Skeletal muscle tissue (tissue), 4 donors: Measurements from ENCODE around the gene PTP4A2. TPM values are rescaled to one million over a fixed set of nuclear protein-coding genes. Genes with fewer than 3 reads are reported as not detected.
"Not testable (repeated sequence)": the region's sequence is repeated elsewhere in the genome, so short reads cannot be mapped to it uniquely, and the experiment has no call there.

Experiments used
- H3K27ac ChIP-seq: one replicate; pipeline ENCODE4 v1.7.0; 2013; ENCODE audit warnings: mild to moderate bottlenecking, low read depth, low read length, inconsistent platforms
- H3K27me3 ChIP-seq, 3 donors: one replicate each; pipeline ENCODE4 v1.7.0; 2013; ENCODE audit warnings: low read length in 3 of 3; ENCODE audit not compliant: control insufficient read depth in 3 of 3, insufficient read depth in 3 of 3
- H3K36me3 ChIP-seq, 3 donors: one replicate each; pipeline ENCODE4 v1.7.0; 2013; ENCODE audit warnings: low read length in 3 of 3; ENCODE audit not compliant: control insufficient read depth in 3 of 3, insufficient read depth in 3 of 3
- H3K4me1 ChIP-seq, 3 donors: one replicate each; pipeline ENCODE4 v1.7.0; 2013; ENCODE audit warnings: low read length in 3 of 3, mild to moderate bottlenecking in 3 of 3; ENCODE audit not compliant: control insufficient read depth in 3 of 3, insufficient read depth in 3 of 3
- H3K4me3 ChIP-seq, 3 donors: one replicate each; pipeline ENCODE4 v1.7.0; 2013; ENCODE audit warnings: low read length in 3 of 3
- H3K9ac ChIP-seq, 3 donors: one replicate each; pipeline ENCODE4 v1.7.0; 2013; ENCODE audit warnings: low read length in 3 of 3, mild to moderate bottlenecking in 3 of 3, moderate library complexity in 2 of 3, low read depth in 1 of 3
- H3K9me3 ChIP-seq, 3 donors: one replicate each; pipeline ENCODE4 v1.7.0; 2013; ENCODE audit warnings: low read length in 3 of 3; ENCODE audit not compliant: control insufficient read depth in 3 of 3
- total RNA-seq: library from RNA; depleted of rRNA; stranded (reverse); fragments of >200 nt; gene quantifications from one replicate; pipeline ENCODE4 v1.2.3, GENCODE V29; 2014
- donor health status: Osteomylitis.

PTP4A2 gene
- total RNA-seq, 1 donor from 2014 or later = 457 TPM

DNA sequence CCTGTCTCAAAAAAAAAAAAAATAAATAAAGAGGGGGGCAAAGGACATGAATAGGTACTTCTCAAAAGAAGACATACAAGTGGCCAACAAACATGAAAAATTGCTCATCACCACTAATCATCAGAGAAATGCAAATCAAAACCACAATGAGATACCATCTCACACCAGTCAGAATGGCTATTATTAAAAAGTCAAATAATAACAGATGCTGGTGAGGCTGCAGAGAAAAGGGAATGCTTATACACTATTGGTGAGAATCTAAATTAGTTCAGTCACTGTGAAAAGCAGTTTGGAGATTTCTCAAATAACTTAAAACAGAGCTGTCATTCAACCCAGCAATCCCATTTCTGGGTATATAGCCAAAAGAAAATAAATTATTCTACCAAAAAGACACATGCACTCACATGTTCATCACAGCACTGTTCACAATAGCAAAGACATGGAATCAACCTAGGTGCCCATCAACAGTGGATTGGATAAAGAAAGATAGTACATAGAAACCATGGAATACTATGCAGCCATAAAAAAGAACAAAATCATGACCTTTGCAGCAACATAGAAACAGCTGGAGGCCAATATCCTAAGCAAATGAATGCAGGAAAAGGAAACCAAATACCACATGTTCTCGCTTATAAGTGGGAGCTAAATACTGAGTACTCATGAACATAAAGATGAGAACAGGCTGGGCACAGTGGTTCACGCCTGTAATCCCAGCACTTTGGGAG, 42.5 kb downstream of the PTP4A2 start:
- H3K27me3 ChIP-seq, H3K9me3 ChIP-seq, H3K4me1 ChIP-seq, H3K4me3 ChIP-seq, H3K36me3 ChIP-seq, H3K27ac ChIP-seq, H3K9ac ChIP-seq: not testable (repeated sequence)

DNA sequence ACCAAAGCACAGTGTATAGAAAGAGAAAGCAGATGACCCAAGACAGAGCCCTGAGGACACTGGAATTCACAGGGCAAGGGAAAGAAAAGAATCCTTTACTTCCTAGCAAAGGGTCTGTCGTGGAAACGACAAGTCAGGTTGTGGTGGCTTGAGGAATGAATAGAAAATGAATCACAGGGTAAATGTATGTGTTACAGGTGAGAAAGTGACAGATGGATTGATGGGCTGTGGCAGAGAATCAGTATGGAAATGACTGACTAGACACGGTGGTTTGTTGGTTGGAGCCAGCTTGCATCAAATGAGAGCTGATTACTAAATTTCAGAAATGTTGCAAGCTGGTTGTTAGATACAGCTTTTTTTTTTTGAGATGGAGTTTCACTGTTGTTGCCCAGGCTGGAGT, 46.9 kb downstream of the PTP4A2 start:
- no peaks in the 10 kb centered on the region for H3K9me3 ChIP-seq
- H3K27me3 ChIP-seq = no peaks in the 10 kb centered on the region
- no peak overlapping the region for H3K27ac ChIP-seq
- no peak overlapping the region for H3K9ac ChIP-seq
- H3K36me3 ChIP-seq = no peaks in the 10 kb centered on the region
- no peaks in the 10 kb centered on the region for H3K4me1 ChIP-seq
- H3K4me3 ChIP-seq = no peak overlapping the region

DNA sequence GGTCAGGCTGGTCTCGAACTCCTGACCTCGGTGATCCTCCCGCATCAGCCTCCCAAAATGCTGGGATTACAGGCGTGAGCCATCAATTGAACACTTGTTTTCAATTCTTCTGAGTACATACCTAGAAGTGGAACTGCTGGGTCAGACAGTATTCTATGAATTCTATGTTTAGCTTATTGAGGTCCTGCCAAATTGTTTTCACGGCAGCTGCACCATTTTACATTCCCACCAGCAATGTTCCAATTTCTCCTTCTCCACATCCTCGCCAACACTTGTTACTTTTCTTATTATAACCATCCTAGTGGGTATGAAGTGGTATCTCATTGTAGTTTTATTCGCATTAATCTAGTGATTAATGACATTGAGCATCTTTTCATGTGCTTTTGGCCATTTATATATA, 49.9 kb downstream of the PTP4A2 start:
- Histone ChIP-seq H3K36me3 (no peaks in the 10 kb centered on the region), H3K27ac (no peak overlapping the region), H3K4me1 (no peaks in the 10 kb centered on the region), H3K9me3 (no peaks in the 10 kb centered on the region), H3K27me3 (no peaks in the 10 kb centered on the region), H3K4me3 (no peak overlapping the region), H3K9ac (no peak overlapping the region)

DNA sequence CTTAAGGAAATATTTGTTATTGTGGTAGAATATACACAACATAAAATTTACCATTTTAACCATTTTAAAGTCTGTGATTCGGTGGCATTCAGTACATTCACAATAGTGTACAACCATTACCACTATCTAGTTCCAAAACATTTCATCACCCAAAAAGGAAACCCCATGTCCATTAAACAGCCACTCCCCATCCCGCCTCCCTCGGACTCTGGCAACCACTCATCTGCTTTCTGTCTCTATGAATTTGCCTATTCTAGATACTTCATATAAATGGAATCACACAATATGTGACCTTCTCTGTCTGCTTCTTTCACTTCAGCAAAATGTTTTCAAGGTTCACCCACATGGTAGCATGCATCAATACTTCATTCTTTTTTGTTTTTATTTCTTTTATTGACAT, 51.3 kb downstream of the PTP4A2 start:
- Histone ChIP-seq H3K27me3 (no peaks in the 10 kb centered on the region), H3K9me3 (no peaks in the 10 kb centered on the region), H3K9ac (no peak overlapping the region), H3K27ac (no peak overlapping the region), H3K4me1 (no peaks in the 10 kb centered on the region), H3K36me3 (no peaks in the 10 kb centered on the region), H3K4me3 (no peak overlapping the region)

DNA sequence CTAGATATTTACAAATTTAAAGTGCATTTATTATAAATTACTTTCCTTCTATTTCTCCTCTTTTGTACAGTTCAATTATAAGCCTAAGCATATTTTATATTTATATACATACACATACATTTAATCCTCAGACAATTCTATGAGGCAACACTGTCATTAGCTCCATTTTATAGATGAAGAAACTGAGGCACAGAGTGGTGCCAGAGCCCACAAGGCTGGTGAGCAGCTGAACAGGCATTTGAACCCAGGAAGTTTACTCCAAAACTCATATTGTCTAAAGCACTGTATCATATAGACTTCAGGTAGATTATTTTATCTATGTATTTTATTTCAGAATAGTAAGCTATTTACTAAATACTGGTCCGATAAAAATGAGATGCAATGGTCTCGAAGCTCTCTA, 52.3 kb downstream of the PTP4A2 start:
- Histone ChIP-seq H3K27me3 (no peaks in the 10 kb centered on the region), H3K9me3 (no peaks in the 10 kb centered on the region), H3K27ac (no peak overlapping the region), H3K4me3 (no peak overlapping the region), H3K4me1 (peaks cover 0 to 6% (median 0%) of the 10 kb centered on the region in 3 donors), H3K36me3 (no peaks in the 10 kb centered on the region), H3K9ac (no peak overlapping the region)

DNA sequence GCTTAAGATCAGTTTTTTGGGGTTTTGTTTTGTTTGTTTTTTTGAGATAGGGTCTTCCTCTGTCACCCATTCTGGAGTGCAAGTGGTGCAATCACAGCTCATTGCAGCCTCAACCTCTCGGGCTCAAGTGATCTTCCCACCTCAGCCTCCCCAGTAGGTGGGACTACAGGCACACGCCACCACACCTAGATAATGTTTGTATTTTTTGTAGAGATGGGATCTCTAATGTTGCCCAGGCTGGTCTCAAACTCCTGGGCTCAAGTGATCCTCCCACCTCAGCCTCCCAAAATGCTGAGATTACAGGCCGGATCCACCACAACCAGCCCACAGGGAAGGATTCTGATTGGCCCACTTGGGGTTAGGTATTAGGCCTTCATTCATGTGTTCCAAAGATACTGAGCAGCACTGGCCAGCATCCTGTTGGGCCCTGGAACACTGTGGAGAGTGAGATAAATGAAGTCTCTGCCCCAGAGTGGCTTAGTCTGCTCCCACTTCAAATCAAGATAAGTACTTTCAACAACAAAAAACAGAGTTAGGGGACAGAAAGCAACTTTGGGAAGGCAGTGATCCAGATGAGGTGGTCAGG, 54.7 kb downstream of the PTP4A2 start:
- no peak overlapping the region for H3K9ac ChIP-seq
- H3K4me3 ChIP-seq = no peak overlapping the region
- H3K27ac ChIP-seq = no peak overlapping the region
- no peaks in the 10 kb centered on the region for H3K9me3 ChIP-seq
- no peaks in the 10 kb centered on the region for H3K27me3 ChIP-seq
- peaks cover 0 to 9% (median 0%) of the 10 kb centered on the region in 3 donors for H3K4me1 ChIP-seq
- H3K36me3 ChIP-seq = no peaks in the 10 kb centered on the region

DNA sequence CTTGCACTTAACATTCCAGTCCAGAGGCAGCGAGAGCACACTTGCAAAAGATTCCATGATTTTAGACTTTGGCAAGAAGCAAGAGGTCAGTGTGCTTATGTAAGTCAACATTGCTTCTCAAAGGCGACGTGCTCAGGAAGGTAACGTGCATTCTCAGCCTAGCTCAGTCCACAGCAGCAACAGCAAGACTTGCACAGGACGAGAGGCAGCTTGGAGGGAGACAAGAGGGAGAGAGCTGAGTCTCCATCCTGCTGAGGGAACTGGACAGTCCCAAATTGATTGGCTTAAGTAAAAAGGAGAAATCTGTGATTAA, 56.5 kb downstream of the PTP4A2 start:
- Histone ChIP-seq H3K9ac (no peak overlapping the region), H3K27me3 (no peaks in the 10 kb centered on the region), H3K4me3 (no peak overlapping the region), H3K27ac (no peak overlapping the region), H3K9me3 (no peaks in the 10 kb centered on the region), H3K36me3 (no peaks in the 10 kb centered on the region), H3K4me1 (peaks cover 0 to 9% (median 0%) of the 10 kb centered on the region in 3 donors)

DNA sequence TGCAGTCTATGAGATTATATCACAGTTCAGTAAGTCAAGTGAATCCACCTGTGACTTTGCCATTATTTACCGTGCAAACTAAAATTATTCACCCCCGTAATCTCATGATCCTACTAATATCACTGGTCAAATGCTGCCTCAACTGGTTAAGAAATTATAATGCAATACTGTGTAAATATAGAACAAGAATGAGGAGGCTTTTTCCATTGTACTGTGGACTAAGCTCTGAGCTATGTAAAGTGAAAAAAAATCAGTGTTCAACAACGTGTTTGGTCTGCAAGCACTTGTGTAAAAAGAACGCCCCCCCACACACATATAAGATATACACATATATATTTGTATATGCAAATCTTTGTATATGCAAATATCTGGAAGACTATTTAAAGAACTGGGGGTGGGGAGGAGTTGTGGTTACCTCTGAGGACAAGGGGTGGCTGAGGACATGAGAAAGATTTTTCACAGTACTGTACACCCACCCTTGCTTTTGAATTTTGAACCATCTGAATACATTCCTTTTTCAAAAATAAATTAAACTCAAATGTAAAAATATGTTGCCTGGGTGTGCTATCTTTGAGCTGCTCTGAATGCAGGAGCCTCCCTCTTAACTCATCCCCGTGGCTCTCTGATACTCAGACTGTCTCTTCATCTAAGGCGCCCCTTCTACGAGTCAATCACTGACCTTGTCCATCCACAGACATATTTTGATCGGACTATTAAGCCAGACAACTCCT, 57.0 kb downstream of the PTP4A2 start:
- Histone ChIP-seq H3K9ac (no peak overlapping the region), H3K4me1 (peaks cover 0 to 9% (median 0%) of the 10 kb centered on the region in 3 donors), H3K27ac (no peak overlapping the region), H3K9me3 (no peaks in the 10 kb centered on the region), H3K36me3 (no peaks in the 10 kb centered on the region), H3K27me3 (no peaks in the 10 kb centered on the region), H3K4me3 (no peak overlapping the region)

DNA sequence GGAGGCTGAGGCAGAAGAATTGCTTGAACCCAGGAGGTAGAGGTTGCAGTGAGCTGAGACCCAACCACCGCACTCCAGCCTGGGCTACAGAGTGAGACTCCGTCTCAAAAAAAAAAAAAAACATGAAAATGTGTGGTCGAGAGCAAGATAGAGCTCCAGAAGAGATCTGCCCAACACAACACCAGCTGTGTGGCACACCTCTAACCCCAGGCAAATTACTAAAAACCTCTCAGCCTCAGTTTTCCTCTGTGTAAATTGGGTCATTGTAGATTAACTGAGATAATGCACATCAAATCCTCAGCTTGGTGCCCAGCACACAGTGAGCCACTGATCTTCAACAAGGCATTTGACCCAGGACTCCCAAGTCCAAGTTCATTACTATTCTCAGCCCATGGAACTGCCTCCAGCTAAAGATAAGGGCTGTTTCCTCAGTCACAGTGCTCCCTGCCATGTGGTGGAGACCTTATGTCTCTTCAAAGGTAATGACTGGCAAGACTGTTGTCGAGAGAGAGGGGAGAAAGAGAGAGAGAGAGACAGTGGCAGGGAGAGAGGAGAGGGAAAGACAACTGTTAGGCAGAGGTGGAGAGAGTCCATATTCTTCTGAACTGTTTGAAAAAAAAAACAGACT, 58.1 kb downstream of the PTP4A2 start:
- Histone ChIP-seq H3K9ac (no peak overlapping the region), H3K27me3 (no peaks in the 10 kb centered on the region), H3K4me1 (peaks cover 0 to 9% (median 0%) of the 10 kb centered on the region in 3 donors), H3K27ac (no peak overlapping the region), H3K36me3 (no peaks in the 10 kb centered on the region), H3K4me3 (no peak overlapping the region), H3K9me3 (no peaks in the 10 kb centered on the region)

DNA sequence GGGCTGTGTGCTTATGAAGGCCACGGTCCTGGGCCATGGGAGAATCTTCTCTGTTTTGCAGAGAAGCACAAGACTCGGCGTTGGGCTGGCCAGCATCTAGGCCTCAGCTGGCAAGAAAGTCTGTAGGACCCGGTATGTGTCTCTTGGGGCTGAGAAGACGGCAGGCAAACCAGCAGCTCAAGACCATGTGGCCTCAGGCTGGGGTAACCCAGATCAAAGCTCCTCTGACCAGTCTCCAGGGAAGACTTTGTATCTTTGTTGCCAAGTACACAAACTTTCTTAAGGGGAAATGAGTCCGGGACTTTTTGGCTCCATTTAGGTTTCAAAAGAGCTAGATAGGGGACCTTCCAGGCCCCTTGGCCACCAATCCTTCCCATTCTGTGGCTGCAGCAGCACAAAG, 60.1 kb downstream of the PTP4A2 start:
- Histone ChIP-seq H3K9ac (no peak overlapping the region), H3K9me3 (no peaks in the 10 kb centered on the region), H3K27ac (no peak overlapping the region), H3K4me1 (peaks cover 0 to 9% (median 0%) of the 10 kb centered on the region in 3 donors), H3K27me3 (no peaks in the 10 kb centered on the region), H3K36me3 (no peaks in the 10 kb centered on the region), H3K4me3 (no peak overlapping the region)
